HAP-1 (cell line): ENCODE results near the gene TTC9C.
"Not testable (repeated sequence)": the region's sequence is repeated elsewhere in the genome, so short reads cannot be mapped to it uniquely, and the experiment has no call there.

ENCODE experiments used
- DNase-seq, 2 experiments: peaks; one replicate each; pipeline ENCODE4 v3.0.0-alpha.2; 2016 to 2020; ENCODE audit warnings: low spot score in 2 of 2
- H3K27me3 ChIP-seq: fragments of 250-450 bp; sonication (Bioruptor Pico); 2 replicates; pipeline ENCODE4 v1.5.1; 2020; ENCODE audit warnings: low read depth, mild to moderate bottlenecking, moderate library complexity
- H3K36me3 ChIP-seq: fragments of 250-450 bp; sonication (Bioruptor Pico); replicated peaks from 2 replicates; pipeline ENCODE4 v1.5.1; 2020; ENCODE audit warnings: mild to moderate bottlenecking
- H3K4me1 ChIP-seq: fragments of 250-450 bp; sonication (Bioruptor Pico); 2 replicates; pipeline ENCODE4 v1.5.1; 2020; ENCODE audit warnings: mild to moderate bottlenecking
- H3K4me3 ChIP-seq: fragments of 250-450 bp; sonication (Bioruptor Pico); 2 replicates; pipeline ENCODE4 v1.5.1; 2020; ENCODE audit warnings: mild to moderate bottlenecking, moderate library complexity
- H3K9me3 ChIP-seq: fragments of 250-450 bp; sonication (Bioruptor Pico); 2 replicates; pipeline ENCODE4 v1.5.1; 2020; ENCODE audit warnings: mild to moderate bottlenecking, moderate library complexity
- in situ Hi-C: fragments of 300-500 bp; cut with MboI; formaldehyde crosslinking; loops from 3 replicates; pipeline ENCODE4 v1.14.3; 2020; ENCODE audit warnings: low sequenced_read_pairs, inconsistent platforms, mixed read lengths

The TTC9C gene, protein sequence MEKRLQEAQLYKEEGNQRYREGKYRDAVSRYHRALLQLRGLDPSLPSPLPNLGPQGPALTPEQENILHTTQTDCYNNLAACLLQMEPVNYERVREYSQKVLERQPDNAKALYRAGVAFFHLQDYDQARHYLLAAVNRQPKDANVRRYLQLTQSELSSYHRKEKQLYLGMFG

DNA sequence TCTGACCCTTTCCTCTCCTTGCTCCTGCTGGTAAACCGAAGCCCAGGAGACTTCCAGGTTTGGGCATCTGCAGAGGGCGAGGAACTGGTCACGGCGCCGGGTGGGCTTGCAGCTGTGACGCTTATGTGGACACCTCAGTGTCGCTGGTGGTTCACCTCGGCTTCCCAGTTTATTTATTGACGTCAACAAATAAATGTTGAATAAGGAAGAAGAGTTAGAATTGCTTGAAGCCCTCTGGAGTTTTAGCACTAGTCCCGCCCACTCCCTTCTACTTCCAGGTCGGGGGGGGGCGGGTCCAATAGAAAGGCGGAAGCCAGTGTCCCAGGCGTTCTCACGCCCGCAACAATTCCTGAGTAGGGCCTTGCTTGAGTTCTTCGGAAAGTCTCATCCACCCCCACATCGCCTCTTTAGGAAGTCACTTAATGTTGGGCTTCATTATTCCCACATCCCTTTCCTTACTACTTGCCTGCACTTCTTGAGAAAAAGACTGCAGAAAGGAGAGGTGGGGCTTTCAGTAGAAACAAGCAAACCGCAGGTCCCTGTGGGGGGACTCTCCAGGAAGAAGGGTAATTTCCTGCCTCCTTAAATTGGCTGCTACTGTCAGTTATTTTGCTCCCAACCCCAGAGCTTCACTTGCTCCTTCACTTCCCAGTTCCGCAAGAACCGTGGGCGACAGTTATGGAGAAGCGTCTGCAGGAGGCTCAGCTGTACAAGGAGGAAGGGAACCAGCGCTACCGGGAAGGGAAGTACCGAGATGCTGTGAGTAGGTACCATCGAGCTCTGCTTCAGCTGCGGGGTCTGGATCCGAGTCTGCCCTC is at the start of gene TTC9C:
Gene TTC9C (plus strand): TSS at position 316 of the 818 bp plus-strand sequence. CDS start 363 bp downstream, at position 679.
- in situ Hi-C loops, result loop anchor here (10.0 kb wide), 1 partner anchor 146 kb away; no protein-coding TSS in a partner anchor
- peaks cover 43% of the 10 kb centered on the region for H3K36me3 ChIP-seq
- H3K4me3 ChIP-seq, result peak within 1 kb of the TSS; percentile 57
- H3K9me3 ChIP-seq, result no peaks in the 10 kb centered on the region
- H3K4me1 ChIP-seq, result peaks cover 9% of the 10 kb centered on the region
- no peaks in the 10 kb centered on the region for H3K27me3 ChIP-seq
- DNase-seq, result peak; percentile 78 to 94

DNA sequence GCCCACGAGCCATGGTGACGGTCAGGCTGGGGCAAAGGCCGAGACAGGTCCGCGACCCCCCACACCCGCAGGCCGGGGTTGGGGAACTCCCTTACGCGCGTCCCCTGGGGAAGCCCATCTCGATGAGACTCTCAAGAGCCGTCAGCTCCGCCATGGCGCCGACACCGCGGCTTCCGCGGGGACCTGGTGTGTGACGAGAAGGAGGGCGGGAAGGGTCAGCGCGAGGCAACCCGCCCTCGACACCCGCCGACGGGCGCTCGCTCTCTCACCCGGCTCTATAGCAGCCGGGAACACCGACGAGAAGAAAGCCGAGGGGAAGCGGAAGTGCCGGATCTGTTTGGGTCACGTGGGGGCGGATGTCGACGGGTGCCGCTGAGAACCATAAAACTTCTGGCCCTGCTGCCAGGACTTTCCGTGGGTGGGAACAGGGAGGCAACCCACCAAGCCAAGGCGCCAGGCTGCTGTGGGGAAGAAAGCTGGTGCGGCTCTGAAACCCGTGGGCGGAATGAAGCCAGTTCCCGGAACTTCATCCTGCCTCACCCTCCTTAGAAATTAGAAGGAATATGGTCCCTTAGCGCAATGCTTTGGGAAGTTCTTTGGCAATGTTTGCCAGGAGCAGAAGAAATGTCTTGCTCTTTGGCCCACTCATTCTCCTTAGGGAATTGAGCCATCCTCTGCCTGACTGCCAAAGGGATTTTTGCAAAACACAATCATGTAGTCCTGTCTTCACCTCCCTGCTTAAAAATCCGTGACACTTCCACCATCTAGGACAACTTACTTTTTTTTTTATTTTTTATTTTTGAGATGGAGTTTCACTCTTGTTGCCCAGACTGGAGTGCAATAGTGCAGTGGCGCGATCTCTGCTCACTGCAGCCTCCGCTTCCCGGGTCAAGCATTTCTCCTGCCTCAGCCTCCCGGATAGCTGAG is 49.3 kb upstream of the TTC9C start, which contains the start of gene UBXN1:
Gene UBXN1 (minus strand): TSS at position 304 of the 927 bp plus-strand sequence. CDS start 150 bp downstream, at position 154.
- Histone ChIP-seq H3K4me3 (peak within 1 kb of the TSS; percentile 95), H3K27me3 (no peaks in the 10 kb centered on the region), H3K4me1 (peaks cover 15% of the 10 kb centered on the region), H3K36me3 (peaks cover 32% of the 10 kb centered on the region), H3K9me3 (no peaks in the 10 kb centered on the region)
- DNase-seq, result peak; percentile 81 to 91
- in situ Hi-C loops, result no loop called here

DNA sequence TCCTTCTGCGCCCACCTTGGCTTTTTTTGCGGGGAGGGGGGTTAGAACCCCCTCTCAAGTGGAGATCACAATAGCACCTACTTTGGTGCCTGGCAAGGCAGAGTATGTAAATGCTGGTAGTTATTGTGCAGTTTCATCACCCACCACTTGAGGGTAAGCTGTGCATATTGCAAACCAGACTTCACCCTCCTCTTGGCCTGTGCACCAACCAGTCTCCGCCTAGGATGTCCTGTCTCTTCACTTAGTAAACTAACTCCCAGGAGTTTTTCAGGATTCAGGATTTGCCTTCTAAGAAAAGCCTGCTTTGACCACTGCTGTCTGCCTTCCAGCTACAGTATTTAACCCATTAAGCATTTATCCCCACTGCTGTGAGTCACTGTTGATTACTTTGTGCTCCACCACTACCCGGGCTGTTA is 47.5 kb upstream of the TTC9C start:
- H3K36me3 ChIP-seq, result peaks cover 24% of the 10 kb centered on the region
- DNase-seq, result peak; percentile 59 to 64
- no peak overlapping the region for H3K4me3 ChIP-seq
- in situ Hi-C loops, result no loop called here
- no peaks in the 10 kb centered on the region for H3K9me3 ChIP-seq
- no peaks in the 10 kb centered on the region for H3K27me3 ChIP-seq
- H3K4me1 ChIP-seq, result peaks cover 15% of the 10 kb centered on the region

DNA sequence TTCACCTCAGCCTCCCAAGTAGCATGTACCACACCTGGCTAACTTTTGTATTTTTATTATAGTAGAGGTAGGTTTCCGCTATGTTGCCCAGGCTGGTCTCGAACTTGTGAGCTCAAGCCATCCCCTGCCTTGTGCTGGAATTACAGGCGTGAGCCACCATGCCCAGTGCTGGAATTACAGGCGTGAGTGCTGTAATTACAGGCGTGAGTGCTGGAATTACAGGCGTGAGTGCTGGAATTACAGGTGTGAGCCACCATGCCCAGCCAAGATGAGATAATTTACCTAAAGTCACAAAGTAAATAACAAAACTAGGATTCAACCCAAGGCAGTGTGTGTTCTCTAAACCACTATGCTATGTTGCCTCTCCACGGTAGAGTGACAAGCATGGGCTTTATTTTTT is 45.8 kb upstream of the TTC9C start:
- Histone ChIP-seq H3K27me3 (no peaks in the 10 kb centered on the region), H3K4me1 (peaks cover 11% of the 10 kb centered on the region), H3K9me3 (no peaks in the 10 kb centered on the region), H3K36me3 (peaks cover 7% of the 10 kb centered on the region), H3K4me3 (no peak overlapping the region)
- in situ Hi-C loops, result no loop called here
- DNase-seq, result no peak

DNA sequence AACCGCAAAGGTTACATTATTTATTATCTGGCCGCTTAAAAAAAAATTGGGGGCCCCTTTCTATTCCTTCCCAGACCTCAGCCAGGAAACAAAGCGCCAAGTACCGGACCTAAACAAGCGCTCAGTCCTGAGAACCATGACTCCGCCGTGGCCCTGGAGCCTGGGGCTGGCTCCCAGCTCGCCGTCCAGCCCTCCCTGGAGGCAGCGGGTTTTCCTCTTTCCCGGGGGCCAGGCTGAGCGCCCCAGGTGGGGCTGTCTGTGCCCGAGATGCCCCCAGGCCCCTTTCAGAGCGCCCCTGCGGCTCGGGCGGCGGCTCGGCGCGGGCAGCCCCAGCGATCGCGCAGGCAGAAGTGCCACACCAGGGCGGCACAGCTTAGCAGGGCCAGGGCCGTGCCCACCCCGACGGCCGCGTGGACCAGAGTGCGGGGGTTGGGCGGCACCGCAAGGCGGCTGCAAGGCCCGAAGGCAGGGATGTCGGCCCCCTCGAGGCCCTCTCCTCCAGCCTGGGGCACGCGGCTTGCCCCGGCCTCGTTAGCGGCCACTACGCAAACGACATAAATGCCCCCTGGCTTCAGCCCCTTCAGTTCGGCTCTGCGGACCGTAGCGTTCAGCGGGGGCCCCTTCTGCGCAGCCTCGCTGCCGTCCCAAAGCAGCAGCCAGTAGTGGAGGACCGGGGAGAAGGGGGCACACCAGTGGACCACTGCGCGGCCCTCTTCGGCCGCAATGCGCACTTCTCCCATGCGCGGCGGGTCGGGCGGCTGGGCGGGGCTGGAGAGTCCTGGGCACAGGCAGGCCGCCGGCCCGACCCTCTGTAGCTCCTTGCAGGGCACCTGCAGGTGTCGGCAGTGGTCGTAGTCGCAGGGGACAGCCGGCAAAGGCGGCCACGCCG is 40.5 kb upstream of the TTC9C start:
- H3K27me3 ChIP-seq, result no peaks in the 10 kb centered on the region
- in situ Hi-C loops, result no loop called here
- H3K9me3 ChIP-seq, result no peaks in the 10 kb centered on the region
- DNase-seq, result no peak
- H3K4me1 ChIP-seq, result no peaks in the 10 kb centered on the region
- H3K36me3 ChIP-seq, result peaks cover 26% of the 10 kb centered on the region
- no peak overlapping the region for H3K4me3 ChIP-seq

DNA sequence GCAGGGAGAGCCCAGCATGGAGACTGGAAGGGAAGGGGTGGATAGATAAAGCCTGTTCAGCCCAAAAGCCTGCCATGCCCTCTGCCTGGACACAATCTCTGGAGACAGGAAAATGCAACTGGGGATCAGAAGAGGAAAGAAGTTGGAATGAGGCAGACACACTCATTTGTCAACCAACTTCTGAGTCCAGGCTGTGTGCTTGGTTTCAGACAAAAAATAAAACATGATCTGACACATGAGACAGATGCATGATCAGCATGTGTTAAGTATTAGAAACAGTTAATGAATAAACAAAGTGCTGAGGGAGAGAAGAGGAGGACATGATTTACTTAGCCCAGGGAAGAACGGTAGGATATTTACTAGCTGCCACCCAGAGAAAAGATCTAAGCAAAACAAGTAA is 39.8 kb upstream of the TTC9C start:
- Histone ChIP-seq H3K27me3 (no peaks in the 10 kb centered on the region), H3K4me1 (no peaks in the 10 kb centered on the region), H3K9me3 (no peaks in the 10 kb centered on the region), H3K4me3 (no peak overlapping the region), H3K36me3 (peaks cover 33% of the 10 kb centered on the region)
- in situ Hi-C loops, result no loop called here
- no peak for DNase-seq

DNA sequence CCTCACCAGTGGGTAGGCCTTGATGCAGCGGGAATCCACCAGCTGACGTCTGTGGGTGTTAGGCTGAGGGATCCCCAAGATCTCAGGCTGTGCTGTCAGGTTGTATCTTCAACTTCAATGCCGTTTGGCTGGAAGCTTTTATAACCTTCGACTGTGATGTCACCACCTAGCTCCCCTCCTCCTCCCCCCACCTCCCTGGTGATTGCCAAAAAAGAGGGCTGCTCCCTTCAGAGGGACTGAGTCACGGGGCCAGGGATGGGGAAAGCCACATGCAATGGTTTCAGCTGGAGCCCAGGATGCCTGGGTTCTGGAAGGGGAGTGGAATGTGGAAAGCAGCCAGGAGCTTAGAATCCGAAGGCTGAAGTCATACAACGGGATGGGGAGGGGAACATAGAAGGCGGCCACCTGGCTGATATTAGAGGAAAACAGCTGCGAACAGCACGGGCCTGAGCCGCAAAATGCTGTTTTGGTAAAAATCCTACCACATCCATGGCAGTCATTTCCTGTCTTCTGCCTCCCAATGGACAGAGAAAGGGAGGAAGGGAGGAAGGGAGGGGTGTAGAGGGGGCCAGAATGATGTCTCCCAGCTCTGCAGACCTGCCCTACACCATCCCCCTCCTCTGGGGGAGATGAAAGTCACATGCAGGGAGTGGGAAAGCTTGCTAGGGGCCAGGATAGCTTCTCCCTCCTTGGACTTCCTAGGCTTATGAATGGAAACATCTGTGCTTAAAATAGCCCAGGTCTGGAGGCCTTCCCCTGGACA is 38.7 kb upstream of the TTC9C start, which contains the start of gene LRRN4CL:
Gene LRRN4CL (minus strand): TSS at position 110 of the 763 bp plus-strand sequence. CDS start 1,022 bp downstream, outside the sequence.
- Histone ChIP-seq H3K27me3 (no peaks in the 10 kb centered on the region), H3K4me1 (no peaks in the 10 kb centered on the region), H3K9me3 (no peaks in the 10 kb centered on the region), H3K36me3 (peaks cover 43% of the 10 kb centered on the region), H3K4me3 (no peak within 1 kb of the TSS)
- in situ Hi-C loops, result loop anchor here (10.0 kb wide), 1 partner anchor 295 kb away; no protein-coding TSS in a partner anchor
- no peak for DNase-seq

DNA sequence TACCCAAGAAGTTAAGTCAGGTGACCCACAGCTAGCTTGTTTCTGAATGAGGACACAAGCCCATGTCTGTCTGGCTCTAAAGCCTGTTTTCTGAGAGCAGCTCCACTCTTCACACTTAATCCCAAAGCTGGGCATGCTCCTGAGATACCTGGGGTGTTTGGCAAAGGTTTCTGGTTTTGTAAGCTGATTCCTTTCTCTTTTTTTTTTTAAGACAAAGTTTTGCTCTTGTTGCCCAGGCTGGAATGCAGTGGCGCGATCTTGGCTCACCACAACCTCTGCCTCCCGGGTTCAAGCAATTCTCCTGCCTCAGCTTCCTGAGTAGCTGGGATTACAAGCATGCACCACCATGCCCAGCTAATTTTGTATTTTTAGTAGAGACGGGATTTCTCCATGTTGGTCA is 34.7 kb upstream of the TTC9C start:
- in situ Hi-C loops, result loop anchor here (10.0 kb wide), 1 partner anchor 299 kb away; no protein-coding TSS in a partner anchor
- peaks cover 43% of the 10 kb centered on the region for H3K36me3 ChIP-seq

DNA sequence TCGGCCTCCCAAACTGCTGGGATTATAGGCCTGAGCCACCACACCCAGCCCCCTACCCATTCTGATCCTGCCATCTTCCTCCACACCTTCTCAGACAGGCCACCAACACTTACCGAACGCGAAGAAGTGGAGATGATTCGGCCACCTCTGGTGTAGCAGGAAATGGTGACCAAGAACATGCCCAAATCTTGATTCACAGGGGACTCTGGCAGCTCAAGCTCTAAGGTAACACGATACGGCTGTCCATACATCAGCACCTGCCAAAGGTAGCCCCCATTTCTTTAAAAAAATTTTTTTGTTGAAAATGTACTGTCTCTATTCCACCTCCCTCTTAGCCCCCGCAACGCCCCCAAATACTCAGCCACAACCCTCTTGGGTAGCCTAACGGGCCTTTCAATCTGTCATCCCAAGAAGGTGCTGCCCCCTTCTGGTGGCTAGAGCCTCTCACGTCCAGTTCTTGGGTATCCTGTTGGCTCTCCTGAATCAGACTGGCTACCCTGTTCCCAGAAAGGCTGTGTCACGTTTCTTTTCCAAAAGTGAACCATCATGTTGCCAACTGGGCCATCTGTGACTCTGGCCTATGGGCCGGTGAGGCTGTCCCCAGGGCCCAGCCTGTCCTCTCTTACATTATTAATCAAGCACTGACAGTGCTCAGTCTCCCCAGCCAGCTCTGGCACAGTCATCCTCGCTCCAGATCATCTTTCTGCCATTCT is 33.7 kb upstream of the TTC9C start:
- no peaks in the 10 kb centered on the region for H3K4me1 ChIP-seq
- H3K9me3 ChIP-seq, result no peaks in the 10 kb centered on the region
- H3K27me3 ChIP-seq, result no peaks in the 10 kb centered on the region
- DNase-seq, result peak; percentile 56 to 84
- H3K36me3 ChIP-seq, result peaks cover 42% of the 10 kb centered on the region
- H3K4me3 ChIP-seq, result no peak overlapping the region
- in situ Hi-C loops, result loop anchor here (10.0 kb wide), 1 partner anchor 300 kb away; no protein-coding TSS in a partner anchor

More for the DNA sequence above, 34.7 kb upstream of the TTC9C start:
- not testable (repeated sequence) for H3K27me3 ChIP-seq, H3K4me1 ChIP-seq, DNase-seq, H3K4me3 ChIP-seq, H3K9me3 ChIP-seq

DNA sequence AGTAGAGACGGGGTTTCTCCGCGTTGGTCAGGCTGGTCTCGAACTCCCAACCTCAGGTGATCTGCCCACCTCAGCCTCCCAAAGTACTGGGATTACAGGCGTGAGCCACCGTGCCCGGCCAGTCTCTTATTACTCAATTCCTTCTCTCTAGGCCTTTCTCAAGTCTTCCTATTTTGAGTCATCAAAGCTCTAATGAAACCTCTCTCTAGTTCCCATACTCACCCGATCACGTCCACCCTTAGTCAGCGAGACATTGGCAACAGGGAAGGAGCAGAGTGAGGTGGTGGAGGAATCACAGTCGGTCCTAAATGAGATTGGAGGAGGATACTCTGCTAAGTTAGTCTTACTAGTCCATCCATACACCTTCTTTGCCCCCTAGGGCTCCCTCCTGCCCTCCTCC is 26.0 kb upstream of the TTC9C start:
- peaks cover 11% of the 10 kb centered on the region for H3K4me1 ChIP-seq
- in situ Hi-C loops, result no loop called here
- peaks cover 47% of the 10 kb centered on the region for H3K36me3 ChIP-seq

DNA sequence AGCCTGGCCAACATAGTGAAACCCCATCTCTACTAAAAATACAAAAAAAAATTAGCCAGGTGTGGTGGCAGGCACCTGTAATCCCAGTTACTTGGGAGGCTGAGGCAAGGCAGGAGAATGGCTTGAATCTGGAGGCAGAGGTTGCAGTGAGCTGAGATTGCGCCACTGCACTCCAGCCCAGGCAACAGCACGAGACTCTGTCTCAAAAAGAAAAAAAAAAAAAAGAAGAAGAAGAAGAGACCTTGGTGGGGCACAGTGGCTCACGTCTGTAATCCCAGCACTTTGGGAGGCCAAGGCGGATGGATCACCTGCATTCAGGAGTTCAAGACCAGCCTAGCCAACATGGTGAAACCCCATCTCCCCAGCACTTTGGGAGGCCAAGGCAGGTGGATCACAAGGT is 24.4 kb upstream of the TTC9C start:
- H3K4me1 ChIP-seq, result peaks cover 11% of the 10 kb centered on the region
- H3K9me3 ChIP-seq, in situ Hi-C loops, H3K4me3 ChIP-seq, H3K27me3 ChIP-seq, DNase-seq: not testable (repeated sequence)
- peaks cover 64% of the 10 kb centered on the region for H3K36me3 ChIP-seq

More for the DNA sequence above, 26.0 kb upstream of the TTC9C start:
- H3K4me3 ChIP-seq, result no peak overlapping the region
- H3K9me3 ChIP-seq, result no peaks in the 10 kb centered on the region
- H3K27me3 ChIP-seq, result no peaks in the 10 kb centered on the region
- DNase-seq, result no peak
